GM21825 (cell line): ENCODE measurements around the gene NLRP3.
A peak's percentile ranks its signal among the peaks of the same experiment; 100 is the strongest.
"Not testable (repeated sequence)": the region's sequence is repeated elsewhere in the genome, so short reads cannot be mapped to it uniquely, and the experiment has no call there.

Source experiments
- ATAC-seq: cut with Tn5 transposase; IDR thresholded peaks from one replicate; pipeline ENCODE4 v1.9.1; 2021; ENCODE audit warnings: mild to moderate bottlenecking, moderate library complexity; ENCODE audit not compliant: unreplicated experiment

The NLRP3 gene

GRCh38 chr1:247390116-247390791 is 25.7 kb upstream of the NLRP3 start:
- ATAC-seq: peak; percentile 100

DNA sequence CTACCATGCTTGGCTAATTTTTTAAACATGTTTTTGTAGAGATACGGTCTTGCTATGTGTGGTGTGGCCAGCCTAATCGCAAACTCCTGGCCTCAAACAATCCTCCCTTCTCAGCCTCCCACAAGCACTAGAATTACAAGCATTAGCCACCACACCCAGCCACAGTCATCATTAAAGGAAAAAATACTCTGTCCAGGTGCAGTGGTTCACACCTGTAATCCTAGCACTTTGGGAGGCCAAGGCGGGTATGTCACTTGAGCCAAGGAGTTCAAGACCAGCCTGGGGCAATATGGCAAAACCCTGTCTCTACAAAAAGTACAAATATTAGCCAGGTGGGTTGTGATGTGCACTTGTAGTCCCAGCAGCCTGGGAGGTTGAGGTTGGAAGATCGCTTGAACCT is 25.0 kb upstream of the NLRP3 start:
- ATAC-seq: no peak

DNA sequence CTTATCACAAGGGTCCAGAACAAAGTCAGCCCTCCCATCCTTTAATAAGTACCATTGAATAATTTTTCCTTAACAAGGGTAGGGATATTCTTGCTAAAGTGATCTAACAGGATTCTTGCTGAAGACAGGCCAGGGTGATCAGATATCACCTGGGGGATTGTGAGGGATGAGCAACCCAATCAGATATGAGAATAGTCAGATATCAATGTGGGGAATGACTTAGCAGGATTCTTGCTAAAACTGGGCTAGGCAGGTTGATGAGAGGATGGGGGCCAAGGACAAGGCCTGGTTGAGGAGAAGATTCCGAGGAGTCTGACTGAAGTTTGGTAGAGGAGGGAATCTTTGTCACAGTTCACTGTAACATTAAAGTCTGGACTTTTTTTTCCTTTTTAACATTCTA is 23.9 kb upstream of the NLRP3 start:
- no peak for ATAC-seq

- ATAC-seq: not testable (repeated sequence)
Measured at GRCh38 chr1:247395075-247395474, 20.9 kb upstream of the NLRP3 start.

DNA sequence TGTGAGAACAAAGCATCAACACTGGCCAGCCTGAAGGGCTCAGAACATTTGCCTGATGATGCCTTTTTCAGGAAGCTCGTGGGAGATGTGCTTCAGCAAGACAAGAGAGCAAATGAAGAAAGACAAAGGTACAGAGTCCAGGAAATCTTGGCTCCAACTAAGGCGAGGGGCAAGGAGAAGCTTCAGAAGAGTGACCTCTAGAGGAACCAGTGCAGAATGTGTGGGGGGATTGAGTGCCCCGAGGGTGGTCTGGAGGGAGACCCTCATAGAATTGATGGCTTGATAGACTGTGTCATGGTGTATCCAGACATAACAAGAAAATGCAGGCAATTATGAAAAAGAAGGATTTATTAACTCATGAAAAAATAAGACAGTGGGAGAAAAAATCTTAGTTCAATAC is 15.3 kb upstream of the NLRP3 start:
- no peak for ATAC-seq

- no peak for ATAC-seq
Measured at GRCh38 chr1:247401310-247402119, 14.5 kb upstream of the NLRP3 start.

DNA sequence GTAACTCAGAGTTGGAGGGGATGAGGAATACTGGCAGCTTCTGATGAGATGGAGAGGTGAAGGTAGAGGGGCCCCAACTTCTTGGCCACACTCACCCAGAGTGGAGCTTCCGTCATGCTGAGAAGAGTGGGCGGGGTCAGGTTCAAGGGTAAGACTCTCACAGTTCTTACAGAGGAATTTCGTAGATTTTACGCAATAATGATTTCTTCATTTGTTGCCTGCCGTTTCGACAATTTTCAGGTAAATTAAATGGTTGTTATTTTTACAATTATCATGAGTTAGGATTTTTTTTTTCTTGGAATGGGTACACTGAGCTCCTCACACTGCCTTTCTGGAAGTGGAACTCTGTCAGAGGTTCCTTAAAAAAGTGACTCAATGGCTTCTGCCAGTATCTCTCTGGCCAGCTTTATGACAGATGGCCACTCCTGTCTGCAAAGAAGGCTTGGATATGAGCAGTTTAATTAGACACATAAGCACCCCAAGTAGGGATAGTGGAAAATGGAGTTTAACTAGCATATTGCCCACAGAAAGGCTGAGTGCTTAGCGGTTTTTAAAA is 13.8 kb upstream of the NLRP3 start:
- ATAC-seq: no peak

- no peak for ATAC-seq
Measured at GRCh38 chr1:247406014-247406656, 9.8 kb upstream of the NLRP3 start.

GRCh38 chr1:247407180-247407616 is 8.8 kb upstream of the NLRP3 start:
- peak; percentile 78 for ATAC-seq

DNA sequence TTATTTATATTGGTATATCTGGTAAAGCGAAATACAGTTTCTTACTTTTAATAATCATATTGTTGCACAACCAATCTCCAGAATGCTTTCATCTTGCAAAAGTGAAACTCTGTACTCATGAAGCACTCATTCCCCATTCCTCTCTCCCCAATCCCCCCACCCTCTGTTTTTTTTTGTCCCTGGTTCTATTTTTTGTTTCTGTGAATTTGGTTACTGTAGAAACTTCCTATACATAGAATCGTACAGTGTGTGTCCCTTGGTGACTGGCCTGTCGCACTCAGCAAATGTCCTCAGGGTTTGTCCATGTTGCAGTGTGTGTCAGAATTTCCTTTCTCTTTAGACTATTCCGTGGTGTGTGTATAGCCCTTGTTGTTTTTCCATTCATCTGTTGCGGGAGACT is 7.9 kb upstream of the NLRP3 start:
- no peak for ATAC-seq

DNA sequence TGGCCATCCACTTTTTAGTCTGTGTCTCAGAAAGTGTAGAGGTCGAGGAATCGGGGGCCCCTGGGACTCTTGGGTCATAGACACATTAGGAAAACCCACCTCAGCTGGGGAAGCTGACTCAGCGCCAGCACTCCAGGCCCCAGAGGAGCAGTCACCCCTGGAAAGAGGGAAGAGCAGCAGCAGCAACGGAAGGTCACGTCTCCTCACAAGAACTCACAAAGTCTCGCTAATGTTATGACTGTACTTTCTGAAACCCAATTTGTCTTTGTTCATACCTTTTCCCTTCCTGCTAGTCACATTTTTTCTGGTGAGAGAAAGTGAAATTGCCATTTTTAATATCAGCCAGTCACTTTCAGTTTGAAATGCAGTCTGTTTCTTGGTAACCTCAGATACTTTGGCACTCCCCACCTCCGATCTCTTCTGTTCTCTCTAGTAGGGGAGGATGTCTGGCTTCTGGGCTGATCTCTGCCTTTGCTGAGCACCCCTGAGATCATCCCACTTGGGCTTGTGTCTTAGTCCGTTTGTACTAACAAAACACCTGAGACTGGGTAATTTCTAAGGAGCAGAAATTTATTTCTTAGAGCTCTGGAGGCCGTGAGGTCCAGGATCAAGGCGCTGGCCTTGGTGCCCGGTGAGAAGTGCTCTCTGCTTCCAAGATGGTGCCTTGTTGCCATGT is 6.0 kb upstream of the NLRP3 start:
- peak; percentile 80 for ATAC-seq

GRCh38 chr1:247411621-247412327 is 4.2 kb upstream of the NLRP3 start:
- ATAC-seq: no peak

GRCh38 chr1:247417831-247418230 is 1.9 kb downstream of the NLRP3 start:
- no peak for ATAC-seq

- no peak for ATAC-seq
Measured at GRCh38 chr1:247419336-247419735, 3.4 kb downstream of the NLRP3 start.

DNA sequence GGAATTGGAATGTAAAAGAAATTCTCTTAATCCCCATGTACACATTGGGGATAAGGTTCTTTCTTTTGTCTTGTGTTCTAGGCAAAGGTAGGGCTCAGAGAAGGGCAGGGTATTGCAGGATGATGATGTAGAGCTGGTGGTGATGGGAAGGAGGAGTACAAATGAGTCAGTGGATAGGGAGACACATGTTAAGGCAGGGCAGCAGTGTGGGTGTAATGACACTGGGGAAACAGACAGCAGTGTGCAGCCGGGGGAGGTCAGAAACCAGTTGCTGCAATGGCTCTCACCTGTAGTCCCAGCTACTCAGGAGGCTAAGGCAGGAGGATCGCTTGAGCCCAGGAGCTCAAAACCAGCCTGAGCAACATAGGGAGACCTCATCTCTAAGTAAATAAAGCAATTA is 5.1 kb downstream of the NLRP3 start:
- ATAC-seq: no peak

DNA sequence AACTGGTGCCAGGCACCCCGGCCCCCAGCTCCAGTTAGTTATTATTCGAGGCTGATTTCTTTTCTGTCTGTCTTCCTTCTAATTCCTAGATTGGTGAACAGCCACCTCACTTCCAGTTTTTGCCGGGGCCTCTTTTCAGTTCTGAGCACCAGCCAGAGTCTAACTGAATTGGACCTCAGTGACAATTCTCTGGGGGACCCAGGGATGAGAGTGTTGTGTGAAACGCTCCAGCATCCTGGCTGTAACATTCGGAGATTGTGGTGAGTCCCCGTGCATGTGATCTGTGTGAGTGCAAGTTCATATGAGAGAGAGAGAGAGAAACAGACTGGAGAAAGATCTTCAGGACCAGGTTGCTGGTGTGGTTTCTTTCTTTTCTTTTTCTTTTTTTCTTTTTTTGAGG is 13.5 kb downstream of the NLRP3 start:
- ATAC-seq: no peak

DNA sequence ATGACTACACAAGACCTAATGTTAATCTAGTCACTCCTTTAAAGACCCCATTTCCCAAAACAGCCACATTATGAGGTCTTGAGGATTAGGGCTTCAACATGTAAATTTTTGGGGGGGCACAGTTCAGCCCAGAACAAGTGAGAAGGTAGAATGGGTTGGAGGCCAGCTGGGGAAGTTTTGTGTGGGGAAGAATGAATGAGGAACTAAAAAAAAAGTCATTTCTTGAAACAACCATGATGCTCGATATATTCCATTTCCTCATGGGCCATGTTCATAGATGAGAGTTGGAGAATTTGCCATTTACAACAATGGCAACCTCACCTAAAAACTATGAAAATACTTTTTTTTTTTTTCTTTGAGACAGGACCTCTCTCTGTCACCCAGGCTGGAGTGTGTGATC is 14.5 kb downstream of the NLRP3 start:
- ATAC-seq: no peak

DNA sequence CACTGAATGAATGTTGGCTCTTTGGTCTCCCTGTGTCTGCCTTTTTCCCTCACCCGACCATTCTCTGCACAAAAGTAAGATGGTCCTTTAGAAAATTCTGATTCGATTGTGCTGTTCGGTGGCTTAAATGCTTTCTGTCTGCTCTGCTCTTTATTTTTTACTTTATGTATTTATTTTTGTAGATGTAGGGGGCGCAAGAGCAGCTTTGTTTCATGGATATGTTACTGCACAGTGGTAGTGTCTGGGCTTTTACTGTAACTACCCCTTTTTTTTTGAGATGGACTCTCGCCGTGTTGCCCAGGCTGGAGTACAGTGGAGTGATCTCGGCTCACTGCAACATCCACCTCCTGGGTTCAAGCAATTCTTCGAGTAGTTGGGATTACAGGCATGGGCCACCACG is 15.7 kb downstream of the NLRP3 start:
- no peak for ATAC-seq

DNA sequence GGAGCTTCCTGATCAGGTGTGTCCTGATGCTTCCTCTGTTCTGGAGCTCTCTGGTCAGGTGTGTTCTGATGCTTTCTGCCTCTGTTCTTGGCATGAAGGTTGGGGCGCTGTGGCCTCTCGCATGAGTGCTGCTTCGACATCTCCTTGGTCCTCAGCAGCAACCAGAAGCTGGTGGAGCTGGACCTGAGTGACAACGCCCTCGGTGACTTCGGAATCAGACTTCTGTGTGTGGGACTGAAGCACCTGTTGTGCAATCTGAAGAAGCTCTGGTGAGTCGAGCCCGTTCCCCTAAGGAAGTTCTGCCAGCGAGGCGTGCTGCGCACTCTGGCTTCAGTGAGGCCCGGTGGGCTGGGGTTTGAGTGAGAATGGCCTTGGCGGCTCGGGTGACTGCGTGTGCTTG is 18.0 kb downstream of the NLRP3 start:
- ATAC-seq: no peak

DNA sequence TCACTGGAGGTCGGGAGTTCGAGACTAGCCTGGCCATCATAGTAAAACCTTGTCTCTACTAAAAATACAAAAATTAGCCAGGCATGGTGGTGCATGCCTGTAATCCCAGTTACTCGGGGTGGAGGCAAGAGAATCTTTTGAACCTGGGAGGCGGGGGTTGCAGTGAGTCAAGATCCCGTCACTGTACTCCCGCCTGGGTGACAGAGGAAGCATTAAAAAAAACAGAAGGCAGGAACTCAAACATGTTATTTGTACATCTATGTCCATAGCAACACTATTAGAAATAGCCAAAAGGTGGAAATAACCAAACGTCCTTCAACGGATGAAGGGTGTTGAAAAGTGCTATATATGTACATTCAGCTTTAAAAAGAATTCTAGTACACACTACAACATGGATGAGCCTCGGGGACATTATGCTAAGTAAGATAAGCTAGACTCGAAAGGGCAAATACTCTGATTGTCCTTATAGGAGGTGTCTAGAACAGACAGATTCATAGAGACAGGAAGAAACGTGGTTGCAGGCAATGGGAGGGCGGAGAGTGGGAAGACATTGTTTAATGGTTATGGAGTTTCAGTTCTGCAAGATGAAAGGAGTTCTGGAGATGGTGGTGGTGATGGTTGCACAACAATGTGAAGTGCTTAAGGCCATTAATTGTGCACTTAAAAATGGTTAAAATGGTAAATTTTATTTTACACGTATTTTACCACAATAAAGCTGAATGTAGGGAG is 19.2 kb downstream of the NLRP3 start:
- no peak for ATAC-seq
